SK-N-MC (cell line): ENCODE data around the gene CD59.

ENCODE experiments used
- EZH2 ChIP-seq: fragments of 200-600 bp; sonication (generic); IDR thresholded peaks from one replicate; pipeline ENCODE4 v1.6.1; 2017; ENCODE audit warnings: antibody characterized with exemption
- FOXP2 ChIP-seq: optimal IDR thresholded peaks from 2 replicates; pipeline ENCODE3; 2011; ENCODE audit warnings: mild to moderate bottlenecking, moderate library complexity; ENCODE audit not compliant: insufficient read depth; ENCODE audit errors: extremely low read length, control extremely low read depth
- POLR2AphosphoS5 ChIP-seq: IDR thresholded peaks from 2 replicates; pipeline ENCODE4 v1.6.1; 2012; ENCODE audit warnings: mild to moderate bottlenecking, low read depth, low read length, borderline replicate concordance

DNA sequence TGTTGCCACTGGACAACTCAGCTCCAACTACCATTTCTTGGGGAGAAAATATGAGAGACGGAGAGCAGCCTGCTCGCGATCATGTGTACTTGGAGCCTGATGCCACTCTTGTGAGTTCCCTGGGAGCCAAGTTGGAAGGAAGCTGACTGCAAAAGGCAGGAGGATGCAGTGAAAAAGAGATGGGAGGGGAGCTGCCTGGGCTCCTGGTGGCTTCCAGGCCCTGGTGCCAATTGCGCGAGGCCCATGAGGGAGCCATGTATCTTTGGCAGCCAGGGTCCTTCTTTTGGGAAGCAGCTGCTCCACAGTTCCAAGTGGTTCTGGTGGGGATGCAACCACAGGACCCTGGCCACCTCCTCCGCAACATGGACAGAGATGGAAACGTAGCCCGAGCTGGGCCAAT, 46.7 kb downstream of the CD59 start:
- TF ChIP-seq POLR2AphosphoS5 (no peak), EZH2 (no peak), FOXP2 (no peak)
